HG03575 (cell line): Measurements from ENCODE around the gene DCP1B.

Experiments used
- ATAC-seq: cut with Tn5 transposase; IDR thresholded peaks from one replicate; pipeline ENCODE4 v1.9.1; 2021; ENCODE audit not compliant: unreplicated experiment, insufficient number of reproducible peaks, low FRiP score; ENCODE audit errors: extremely low read depth

The DCP1B gene

DNA sequence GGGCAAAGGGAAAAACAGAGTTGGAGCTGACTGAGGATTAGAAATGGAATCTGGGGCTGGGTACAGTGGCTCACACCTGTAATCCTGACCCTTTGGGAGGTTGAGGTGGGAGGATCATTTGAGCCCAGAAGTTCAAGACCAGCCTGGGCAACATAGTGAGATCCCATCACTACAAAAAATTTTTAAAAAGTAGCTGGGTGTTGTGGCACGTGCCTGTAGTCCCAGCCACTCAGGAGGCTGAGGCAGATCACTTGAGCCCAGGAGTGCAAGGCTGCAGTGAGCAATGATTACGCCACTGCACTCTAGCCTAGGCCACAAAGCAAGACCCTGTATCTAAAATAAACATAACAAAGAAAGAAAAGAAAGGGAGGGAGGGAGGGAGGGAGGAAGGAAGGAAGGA is 14.9 kb upstream of the DCP1B start:
- ATAC-seq = no peak

DNA sequence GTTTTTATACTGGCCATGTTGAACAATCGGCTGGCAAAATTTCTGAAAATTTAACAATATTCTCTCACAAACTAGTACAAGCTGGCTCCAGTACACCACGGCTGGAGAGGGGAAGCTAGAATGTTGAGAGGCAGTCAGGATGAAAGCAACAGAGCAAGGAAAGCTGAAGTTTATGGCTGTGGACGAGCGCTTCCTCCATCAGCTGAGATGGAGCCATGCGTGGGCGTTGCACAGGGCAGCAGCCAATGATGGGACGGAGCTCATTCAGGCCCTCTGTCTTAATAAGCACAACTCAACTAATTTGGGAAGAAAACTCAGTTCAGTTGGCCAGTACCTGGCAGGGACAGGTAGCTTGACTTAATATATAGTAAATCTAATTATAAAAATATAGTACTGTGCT is 14.1 kb upstream of the DCP1B start:
- no peak for ATAC-seq

DNA sequence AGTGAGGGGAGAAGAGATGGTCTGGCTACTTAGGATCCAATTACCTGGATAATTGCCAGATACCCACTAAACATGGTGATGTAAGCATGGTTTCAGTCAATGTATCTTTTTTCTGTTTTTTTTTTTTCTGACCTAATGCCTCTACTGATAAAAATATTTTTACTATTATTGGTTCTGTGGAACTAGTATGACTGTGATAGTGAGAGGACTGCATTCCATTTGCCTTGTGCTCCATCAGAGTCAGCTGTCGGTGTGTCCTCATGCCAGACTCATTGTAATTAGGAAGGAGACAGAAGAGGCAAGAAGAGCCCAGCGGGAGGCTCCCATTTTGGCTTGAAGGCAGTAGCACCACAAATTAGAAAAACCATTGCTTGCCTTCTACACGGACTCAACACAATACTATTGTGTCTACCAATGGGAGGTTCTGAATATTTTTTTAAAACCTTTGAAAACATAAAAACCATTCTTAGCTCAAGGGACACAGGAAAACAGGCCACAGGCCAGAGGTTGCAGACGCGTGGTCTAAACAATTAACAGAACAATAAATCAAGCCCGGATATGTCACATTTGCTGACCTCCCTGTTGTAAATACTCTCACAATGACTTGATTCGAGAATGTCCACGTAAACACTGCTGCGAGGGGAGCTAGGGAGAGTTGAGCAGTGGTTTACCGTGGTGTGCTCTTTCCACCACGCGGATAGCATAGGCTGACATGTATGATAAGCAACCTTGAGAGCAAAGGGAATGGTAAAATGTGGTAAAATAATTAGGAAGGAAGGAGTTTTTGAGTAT is 13.5 kb upstream of the DCP1B start:
- ATAC-seq = no peak

DNA sequence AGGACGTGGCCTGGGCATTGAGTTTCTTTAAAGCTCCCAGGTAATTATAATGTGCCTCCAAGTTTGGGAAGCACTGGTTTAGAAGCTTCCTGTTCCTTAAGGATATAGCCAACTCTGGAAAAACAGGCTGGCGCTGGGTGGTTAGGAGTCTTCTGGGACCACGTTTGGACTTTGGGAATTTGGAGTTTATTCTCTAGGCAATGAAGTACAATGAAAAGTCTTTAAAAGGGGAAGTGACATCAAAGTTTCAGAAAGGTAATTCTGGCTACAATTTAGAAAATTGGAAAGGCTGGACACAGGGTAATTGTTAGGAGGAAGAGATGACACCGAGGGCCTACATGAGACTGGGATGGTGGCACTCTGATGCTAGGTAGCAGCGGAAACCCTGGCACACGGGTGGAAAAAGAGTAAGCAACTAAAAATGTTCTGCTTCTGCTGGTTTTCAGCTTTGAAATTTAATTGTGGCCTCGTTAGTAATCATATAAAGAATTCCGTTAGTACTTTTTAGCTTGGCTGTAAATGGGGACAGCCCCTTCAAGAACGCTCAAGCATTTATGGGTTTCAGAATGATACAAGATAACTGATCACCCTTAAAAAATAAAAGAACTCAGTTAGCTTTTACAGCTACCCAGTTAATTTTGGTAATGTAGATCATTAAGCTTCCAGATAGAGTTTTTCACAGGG is 12.7 kb upstream of the DCP1B start:
- ATAC-seq = no peak

DNA sequence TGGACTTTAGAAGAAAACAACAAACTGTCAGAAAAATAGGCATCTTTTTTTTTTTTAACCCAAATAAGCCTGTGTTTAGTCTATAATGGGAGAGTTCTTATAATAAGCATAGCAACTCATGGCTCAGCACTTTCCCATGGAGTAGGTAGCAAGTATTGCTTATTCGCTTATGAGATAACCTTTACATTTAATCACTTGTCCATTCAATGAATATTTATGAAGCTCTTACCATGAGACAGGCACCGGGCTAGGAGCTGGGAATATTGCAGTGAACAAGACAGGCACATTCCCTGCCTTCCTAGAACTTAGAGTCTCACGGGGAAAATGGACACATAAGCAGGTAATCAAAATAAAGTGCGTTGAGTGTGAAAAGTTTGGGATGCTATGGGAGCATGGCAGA is 10.0 kb upstream of the DCP1B start:
- no peak for ATAC-seq

DNA sequence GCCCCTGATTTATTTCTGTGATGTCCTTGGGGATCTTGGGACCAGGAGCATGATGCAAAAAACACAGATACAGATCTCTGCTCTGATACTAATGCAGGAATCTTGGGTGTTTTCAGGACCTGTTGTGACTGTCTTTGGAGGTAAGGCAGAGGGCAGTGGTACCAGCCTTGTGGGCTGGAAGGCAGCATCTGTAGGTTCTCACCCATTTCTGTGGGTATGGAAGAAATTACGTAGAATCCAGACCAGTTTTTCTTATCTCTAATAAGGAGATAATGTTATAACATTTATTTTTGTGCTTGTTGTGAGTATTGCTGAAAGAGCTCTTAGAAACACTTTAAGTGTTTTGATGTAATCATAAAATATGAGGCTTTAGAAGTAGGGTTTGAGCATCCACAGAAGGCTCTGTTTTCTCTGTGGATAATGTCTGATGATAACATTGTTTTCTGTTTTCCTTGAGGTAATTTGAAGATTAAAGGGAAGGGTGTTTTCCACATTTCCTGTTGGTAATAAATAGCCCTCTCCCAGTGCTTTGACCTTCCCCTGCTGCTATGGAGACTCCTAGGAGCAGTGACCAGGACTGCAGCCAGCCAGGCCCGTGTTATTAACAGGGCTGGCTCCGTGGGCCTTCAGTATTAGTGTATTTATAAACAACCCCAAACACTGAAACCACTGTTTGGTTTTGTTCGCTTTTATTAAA is 9.4 kb upstream of the DCP1B start:
- no peak for ATAC-seq

DNA sequence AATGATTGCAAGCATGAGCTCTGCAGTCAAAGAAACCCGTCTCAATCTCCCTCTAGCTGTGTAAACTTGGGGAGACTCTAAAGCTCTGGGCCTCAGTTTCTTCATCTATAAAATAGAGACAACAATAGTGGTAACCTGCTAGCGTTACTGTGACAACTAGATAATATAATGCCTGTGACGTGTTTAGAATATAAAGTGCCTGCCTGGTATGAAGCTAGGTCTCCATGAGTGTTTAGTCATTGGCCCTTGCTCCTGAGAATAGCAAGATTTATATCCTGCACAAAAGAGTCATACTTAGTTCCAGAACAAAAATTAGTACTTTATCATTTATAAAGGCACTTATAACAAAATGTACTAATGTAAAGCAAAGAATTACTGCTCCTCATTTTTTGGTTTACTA is 8.8 kb upstream of the DCP1B start:
- ATAC-seq = no peak

DNA sequence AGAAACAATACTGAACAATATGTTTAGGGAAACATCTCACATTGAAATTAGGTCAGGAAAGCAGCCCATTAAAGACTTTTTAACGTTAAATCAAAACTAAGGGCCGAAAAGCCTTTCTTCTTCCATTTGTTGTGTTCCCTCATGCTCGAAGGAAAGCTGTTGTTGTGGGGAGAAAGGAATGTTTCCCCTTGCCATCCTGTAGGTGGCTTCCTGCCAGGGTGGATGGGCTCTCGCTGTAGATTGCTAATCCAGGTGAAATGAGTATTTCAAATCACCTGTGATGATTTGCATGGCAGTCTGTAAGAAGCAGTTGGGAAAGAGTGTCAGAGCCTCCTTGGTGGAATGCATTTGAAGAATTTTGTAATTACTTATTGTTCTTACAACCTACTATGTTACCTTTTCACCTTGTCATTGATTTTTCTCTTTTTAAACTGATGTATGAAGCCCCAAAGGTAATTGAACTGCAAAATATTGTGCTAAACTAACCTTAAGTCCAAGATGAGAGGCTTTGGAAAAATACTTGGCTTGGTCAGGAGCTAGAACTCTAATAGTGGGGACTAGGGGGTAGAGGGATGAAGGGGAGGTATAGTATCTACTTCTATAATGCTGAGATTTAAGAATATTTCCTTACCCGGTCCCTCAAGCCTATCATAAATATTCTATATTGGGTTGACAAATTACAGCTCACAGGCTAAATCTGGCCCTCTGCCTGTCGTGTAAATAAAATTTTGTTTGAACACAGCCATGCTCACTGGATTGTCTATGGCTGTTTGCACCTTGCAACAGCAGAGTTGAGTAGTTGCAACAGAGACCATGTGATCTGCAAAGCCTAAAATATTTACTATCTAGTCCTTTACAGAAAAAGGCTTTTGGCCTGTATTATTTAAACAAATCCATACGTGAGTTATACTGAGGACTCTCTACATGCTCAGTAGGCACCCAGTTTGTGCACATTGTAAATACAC is 7.7 kb upstream of the DCP1B start:
- no peak for ATAC-seq

DNA sequence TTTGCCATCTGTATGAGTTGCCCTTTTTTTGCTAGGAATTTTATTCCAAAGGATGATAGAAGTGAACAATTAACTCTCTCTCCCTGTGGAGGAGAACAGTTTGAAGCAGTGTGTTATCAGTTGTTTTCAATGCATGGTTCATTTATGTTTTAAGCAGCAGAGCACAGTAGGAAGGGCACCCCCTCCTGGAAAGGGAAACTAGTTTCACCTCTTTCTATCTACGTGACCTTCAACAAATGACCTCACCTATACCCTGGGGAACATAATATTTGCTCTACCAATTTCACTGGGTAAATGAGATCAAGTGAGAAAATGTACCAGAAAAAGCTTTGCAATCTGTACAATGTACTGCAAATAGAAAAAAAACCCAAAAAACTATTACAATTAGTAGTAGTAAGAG is 5.4 kb upstream of the DCP1B start:
- ATAC-seq = no peak

DNA sequence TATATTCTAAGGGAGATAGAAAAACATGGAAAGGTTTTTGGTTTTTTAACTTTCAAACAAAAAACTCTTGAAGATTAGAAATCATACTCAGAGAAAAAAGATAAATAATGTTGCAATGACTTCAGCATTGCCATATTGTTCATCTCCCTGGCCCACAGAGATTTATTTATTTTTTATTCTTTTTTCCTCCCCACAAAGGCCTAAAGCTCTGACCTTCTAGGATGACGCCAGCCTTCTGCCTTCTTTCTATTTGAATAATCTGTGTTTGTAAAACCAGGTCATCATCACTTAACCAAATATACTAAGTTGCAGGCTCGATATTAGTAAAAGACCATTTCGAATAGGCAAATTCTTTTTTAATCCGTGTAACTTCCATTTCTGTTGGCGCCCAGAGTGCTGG is 4.4 kb upstream of the DCP1B start:
- ATAC-seq = no peak

DNA sequence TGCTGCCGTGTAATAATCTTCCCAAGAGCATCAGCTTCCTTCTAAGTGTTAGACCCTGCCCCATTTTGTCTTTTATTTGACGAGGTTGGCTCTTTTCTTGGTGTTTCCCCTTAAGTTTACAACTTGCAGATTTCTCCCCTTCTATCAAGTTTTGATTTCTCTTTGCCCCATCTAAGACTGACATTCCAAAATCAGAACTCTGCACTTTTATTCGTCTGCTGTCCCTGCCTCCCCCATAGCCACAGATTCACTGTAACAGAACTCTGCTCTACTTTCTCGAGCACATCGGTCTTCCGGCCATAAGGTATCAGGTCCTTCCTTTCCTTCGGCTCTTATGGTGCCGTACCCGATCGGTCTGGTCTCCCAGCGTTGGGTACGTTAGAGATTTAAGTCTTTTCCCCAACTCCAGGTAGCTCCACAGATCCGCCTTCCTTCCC is 563 bp downstream of the DCP1B start:
- ATAC-seq = no peak

DNA sequence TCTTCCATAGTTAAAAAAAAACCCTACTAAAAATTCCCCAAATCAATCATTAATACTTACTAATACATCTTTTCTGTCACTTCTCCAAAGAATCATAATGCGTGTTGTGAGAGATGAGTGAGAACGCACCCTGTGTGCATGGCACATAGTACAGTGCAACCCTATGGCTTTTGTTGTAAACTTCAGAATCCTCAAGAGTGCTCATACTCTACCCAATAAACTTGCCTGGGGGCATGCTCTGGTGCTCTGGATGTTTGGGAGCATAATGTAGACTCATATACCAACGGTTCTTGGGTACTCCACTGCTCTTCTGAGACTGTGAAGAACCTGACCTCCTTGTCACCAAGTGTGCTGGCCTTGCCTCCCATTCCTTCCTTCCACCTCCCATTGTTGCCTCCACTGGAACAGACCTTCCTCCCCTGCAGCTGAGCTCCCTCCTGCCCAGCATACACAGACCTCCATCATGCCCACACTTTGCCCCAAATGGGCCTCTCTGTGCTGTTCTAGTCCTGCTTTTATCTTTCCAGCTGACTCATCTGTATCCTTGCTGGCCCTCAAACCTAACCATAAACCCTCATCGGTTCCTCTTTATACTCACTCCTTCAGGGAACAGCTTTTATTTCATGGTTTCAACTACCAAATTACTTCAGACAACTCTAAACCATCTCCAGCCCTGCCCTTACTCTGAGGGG is 8.9 kb downstream of the DCP1B start:
- no peak for ATAC-seq

DNA sequence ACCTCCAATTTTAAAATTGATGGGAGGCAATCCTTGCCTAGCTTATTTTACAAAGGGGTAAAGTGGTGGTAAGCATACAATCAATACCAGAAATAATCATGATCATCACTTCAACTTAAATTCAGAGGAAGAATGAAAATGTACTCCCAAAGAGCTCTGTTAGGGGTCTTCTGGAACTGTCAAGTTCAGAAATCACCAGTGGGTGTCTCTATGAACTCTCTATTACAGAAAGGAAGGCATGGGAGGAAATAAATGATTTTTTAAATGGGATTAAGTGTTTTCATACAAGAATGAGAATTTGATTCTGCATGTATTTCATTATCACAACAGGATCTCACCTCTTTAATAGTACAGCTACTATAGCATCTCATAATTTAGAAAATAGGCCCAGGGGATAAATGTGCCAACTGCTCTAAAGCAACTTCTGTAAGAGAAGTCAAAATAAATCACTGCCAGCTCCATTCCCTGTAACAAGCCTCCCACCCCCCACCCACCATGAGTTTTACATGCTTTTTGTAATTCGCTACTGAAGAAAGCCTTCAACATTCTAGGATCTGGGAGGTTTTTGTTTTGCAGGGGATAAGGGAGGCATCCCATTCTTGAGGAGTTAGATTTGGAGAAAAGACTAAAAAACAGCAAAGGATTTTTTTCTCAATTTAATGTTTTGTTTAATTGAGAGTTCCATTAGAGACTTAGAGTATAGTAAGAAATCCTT is 9.7 kb downstream of the DCP1B start:
- ATAC-seq = no peak

DNA sequence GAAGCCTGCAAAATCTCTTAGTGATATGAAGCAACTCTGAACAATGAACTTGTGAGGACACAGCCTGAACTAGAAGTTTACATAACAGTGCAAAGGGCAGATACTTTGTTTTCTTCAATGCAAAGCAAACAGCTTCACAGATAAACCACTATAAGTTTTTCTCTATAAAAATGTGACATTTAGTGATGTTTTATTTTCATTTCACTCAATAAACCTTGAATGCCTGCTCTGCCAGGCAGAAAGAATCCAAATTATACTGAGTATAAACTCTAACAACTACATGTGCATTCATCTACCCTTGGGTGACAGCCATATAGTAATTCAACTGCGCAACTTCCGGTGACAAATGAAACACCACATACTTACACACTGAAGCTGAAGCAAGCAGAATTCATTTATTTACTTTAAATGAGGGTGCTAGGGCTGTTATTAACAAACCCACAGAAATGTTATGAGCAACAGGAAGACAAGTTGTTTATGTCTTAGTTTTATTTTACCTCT is 10.3 kb downstream of the DCP1B start:
- no peak for ATAC-seq

DNA sequence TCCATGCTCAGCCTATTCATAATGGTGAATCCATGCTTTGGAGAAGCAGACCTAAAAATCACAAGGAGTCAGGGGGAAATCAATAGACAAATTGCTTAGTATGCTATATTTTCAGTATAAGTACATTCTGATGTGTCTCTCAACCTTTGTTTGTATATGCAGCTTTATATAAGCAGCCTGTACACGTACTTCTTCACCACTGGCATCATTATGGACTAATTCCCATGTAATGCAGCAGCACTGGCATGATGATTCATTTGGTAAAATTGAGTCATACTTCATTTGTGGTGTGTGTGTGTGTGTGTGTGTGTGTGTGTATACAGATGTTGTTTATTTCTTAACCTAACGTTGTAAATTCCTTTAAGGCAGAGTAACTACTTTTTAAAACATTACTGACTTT is 10.9 kb downstream of the DCP1B start:
- no peak for ATAC-seq

DNA sequence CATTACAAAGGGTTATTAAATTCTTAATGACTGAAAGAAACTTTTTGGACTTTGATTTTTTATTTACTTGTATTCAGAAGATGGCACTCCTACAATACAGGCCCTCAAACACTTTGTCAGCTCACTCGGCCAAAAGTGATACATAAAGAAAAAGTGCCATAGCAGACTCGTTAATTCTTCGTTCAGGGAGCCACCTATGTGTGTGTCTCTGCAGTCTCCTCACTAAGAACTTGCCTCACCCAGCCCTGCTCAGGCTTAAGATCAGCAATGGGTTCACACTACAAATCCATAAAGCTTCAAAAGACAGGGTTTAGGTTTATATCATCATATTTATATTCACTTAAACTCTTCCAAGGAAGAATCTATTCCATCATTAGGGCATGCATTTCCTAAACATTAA is 11.5 kb downstream of the DCP1B start:
- ATAC-seq = no peak

DNA sequence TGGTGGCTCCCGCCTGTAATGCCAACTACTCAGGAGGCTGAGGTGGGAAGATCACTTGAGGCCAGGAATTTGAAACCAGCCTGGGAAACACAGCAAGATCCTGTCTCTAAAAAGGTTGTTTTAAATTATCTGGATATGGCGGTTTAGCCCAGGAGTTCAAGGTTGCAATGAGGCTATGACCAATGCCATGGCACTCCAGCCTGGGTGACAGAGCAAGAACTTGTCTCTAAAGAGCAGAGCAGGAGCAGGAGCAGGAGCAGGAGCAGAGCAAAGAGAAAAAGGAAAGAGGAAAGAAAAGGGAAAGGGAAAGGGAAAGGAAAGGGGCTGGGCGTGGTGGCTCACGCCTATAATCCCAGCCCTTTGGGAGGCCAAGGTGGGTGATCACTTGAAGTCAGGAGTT is 15.1 kb downstream of the DCP1B start:
- no peak for ATAC-seq

DNA sequence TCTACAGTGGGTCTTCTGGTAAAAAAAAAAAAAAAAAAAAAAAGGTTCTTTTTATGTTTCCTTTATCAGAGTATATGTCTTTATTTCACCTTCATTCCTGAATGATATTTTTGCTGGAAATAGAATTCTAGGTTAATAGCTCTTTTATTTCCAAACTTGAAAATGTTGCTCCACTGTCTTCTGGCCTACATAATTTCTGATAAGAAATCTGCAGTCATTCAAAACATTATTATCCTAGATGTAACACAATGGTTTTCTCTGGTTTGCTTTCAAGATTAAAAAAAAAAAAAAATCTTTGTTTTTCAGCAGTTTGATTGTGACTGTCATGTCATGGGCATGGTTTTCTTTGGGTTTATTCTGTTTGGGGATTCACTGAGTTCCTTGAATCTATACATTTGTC is 19.5 kb downstream of the DCP1B start:
- no peak for ATAC-seq
